MM.1S (cell line): ENCODE measurements around the gene ASTN1.

Experiments used
- EZH2phosphoT487 ChIP-seq: fragments of 300-600 bp; sonication (generic); IDR thresholded peaks from 2 replicates; pipeline ENCODE4 v1.6.1; 2018; ENCODE audit warnings: antibody characterized with exemption, low read length
- TF ChIP-seq, protein P1 (sequence below): fragments of 300-600 bp; sonication (generic); IDR thresholded peaks from 2 replicates; pipeline ENCODE4 v1.5.1; 2016; ENCODE audit warnings: antibody characterized with exemption, low read length, mixed read lengths

DNA sequence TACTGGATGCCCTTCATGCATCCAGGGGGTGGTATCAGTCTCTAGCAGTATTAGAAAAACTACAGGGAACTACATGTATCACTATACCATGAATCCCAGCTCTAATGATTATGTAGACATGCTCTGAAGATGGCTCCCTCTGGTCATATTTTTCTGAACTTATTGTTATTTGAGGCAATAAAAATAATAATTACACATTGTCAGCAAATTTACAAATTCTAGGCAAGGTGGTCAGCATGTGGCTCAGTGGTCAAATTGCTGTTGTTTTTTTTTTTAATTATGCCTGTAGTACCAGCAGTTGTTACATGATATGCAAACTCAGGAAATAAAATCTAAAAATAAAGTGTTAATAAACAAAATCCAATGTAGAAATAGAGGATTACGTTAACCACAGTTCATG is 22.5 kb downstream of the ASTN1 start:
- TF ChIP-seq, protein P1, sequence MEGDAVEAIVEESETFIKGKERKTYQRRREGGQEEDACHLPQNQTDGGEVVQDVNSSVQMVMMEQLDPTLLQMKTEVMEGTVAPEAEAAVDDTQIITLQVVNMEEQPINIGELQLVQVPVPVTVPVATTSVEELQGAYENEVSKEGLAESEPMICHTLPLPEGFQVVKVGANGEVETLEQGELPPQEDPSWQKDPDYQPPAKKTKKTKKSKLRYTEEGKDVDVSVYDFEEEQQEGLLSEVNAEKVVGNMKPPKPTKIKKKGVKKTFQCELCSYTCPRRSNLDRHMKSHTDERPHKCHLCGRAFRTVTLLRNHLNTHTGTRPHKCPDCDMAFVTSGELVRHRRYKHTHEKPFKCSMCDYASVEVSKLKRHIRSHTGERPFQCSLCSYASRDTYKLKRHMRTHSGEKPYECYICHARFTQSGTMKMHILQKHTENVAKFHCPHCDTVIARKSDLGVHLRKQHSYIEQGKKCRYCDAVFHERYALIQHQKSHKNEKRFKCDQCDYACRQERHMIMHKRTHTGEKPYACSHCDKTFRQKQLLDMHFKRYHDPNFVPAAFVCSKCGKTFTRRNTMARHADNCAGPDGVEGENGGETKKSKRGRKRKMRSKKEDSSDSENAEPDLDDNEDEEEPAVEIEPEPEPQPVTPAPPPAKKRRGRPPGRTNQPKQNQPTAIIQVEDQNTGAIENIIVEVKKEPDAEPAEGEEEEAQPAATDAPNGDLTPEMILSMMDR = no peak
- TF ChIP-seq EZH2phosphoT487 = no peak
